Measurements from ENCODE around the gene RPH3AL.
"Not testable (repeated sequence)": the region's sequence is repeated elsewhere in the genome, so short reads cannot be mapped to it uniquely, and the experiment has no call there.

The RPH3AL gene

DNA sequence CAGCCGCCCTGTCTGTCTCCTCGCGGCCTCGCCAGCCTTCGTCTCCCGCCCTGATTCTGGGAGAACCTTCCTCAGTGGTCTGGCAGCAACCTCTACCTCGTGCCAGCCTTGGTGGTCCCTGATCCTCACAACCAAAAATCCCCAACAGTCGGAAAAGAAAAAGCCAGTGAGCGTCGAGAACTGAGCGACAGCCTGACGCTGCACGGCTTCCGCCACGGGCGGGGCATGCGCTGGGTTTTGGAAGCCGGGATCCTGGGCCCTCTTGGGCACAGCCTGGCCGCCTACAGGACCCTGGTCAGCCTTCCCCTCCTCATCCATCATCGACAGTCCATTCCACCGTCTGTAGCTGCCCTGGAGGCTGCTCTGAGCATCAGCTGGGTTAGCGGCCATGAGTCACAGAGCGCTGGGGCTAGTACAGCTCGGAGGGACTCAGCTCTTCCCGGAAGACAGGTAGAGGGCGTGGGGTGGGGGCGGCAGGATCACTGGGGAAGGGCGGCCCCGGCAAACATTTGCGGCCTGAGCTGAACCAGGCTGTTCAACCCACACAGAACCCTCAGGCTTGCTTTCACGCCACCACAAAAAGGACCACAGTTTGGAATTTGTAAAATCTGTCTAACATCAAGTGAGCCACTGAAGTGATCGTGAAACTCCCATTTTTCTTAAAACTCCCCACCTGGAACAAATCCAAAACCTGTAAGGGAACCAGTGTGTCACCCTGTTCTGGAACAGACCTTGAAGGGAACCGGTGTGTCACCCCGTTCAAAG is 115.8 kb downstream of the RPH3AL start:
- TF ChIP-seq, protein P1, sequence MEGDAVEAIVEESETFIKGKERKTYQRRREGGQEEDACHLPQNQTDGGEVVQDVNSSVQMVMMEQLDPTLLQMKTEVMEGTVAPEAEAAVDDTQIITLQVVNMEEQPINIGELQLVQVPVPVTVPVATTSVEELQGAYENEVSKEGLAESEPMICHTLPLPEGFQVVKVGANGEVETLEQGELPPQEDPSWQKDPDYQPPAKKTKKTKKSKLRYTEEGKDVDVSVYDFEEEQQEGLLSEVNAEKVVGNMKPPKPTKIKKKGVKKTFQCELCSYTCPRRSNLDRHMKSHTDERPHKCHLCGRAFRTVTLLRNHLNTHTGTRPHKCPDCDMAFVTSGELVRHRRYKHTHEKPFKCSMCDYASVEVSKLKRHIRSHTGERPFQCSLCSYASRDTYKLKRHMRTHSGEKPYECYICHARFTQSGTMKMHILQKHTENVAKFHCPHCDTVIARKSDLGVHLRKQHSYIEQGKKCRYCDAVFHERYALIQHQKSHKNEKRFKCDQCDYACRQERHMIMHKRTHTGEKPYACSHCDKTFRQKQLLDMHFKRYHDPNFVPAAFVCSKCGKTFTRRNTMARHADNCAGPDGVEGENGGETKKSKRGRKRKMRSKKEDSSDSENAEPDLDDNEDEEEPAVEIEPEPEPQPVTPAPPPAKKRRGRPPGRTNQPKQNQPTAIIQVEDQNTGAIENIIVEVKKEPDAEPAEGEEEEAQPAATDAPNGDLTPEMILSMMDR (IDR thresholded peaks at IDR 0.05; ENCODE audit: poor library complexity, severe bottlenecking), result no peak
- no peak overlapping the region for H3K27ac ChIP-seq (ENCODE audit: poor library complexity, severe bottlenecking)
- no peaks in the 10 kb centered on the region for H3K36me3 ChIP-seq (ENCODE audit: low read depth)
- H3K27me3 ChIP-seq (ENCODE audit: insufficient read depth, poor library complexity, severe bottlenecking), result no peaks in the 10 kb centered on the region
- ATAC-seq (ENCODE audit: low read depth), result no peak
- H3K4me3 ChIP-seq (ENCODE audit: severe bottlenecking), result no peak overlapping the region
- H3K9me3 ChIP-seq (ENCODE audit: severe bottlenecking), result no peaks in the 10 kb centered on the region
- H3K4me1 ChIP-seq (ENCODE audit: insufficient read depth, poor library complexity, severe bottlenecking), result no peaks in the 10 kb centered on the region
- DNase-seq (ENCODE audit: low spot score), result peak; percentile 29

DNA sequence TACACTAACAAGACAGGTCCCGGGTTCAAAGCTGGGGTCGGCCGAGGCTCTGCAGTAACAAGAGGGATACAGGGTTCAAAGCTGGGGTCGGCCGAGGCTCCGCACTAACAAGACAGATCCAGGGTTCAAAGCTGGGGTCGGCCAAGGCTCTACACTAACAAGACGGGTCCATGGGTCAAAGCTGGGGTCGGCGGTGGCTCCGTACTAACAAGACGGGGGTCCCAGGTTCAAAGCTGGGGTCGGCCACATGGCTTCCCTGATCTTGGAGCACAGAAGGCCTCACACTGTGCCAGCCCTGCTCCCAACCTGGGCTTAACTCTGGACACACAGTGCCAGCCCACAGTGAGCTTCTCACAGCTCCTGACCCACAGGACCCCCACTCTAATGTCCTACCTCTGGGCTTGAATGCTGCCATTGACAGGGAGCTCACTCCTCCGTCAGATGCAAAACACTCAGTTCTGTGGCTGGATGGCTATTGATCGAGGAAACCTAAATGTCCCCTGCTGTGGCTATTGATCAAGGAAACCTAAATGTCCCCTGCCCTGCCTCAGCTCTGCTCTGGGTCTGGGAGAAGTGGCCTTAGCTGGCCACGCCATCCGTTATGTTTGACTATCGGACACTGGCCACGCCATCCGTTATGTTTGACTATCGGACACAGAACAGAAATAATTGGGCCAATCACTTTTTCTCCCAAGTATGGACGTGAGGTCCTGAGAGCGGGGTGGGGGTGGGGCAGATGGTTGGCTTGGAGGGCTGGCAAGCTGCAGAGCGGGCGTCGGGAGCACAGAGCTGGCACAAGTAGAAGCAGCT is 116.6 kb downstream of the RPH3AL start:
- H3K4me3 ChIP-seq (ENCODE audit: severe bottlenecking), result no peak overlapping the region
- ATAC-seq (ENCODE audit: low read depth), result no peak
- no peaks in the 10 kb centered on the region for H3K4me1 ChIP-seq (ENCODE audit: insufficient read depth, poor library complexity, severe bottlenecking)
- H3K27ac ChIP-seq (ENCODE audit: poor library complexity, severe bottlenecking), result no peak overlapping the region
- no peaks in the 10 kb centered on the region for H3K27me3 ChIP-seq (ENCODE audit: insufficient read depth, poor library complexity, severe bottlenecking)
- TF ChIP-seq, protein P1 (IDR thresholded peaks at IDR 0.05; ENCODE audit: poor library complexity, severe bottlenecking), result no peak
- H3K36me3 ChIP-seq (ENCODE audit: low read depth), result no peaks in the 10 kb centered on the region
- DNase-seq (ENCODE audit: low spot score), result peak; percentile 40
- no peaks in the 10 kb centered on the region for H3K9me3 ChIP-seq (ENCODE audit: severe bottlenecking)

DNA sequence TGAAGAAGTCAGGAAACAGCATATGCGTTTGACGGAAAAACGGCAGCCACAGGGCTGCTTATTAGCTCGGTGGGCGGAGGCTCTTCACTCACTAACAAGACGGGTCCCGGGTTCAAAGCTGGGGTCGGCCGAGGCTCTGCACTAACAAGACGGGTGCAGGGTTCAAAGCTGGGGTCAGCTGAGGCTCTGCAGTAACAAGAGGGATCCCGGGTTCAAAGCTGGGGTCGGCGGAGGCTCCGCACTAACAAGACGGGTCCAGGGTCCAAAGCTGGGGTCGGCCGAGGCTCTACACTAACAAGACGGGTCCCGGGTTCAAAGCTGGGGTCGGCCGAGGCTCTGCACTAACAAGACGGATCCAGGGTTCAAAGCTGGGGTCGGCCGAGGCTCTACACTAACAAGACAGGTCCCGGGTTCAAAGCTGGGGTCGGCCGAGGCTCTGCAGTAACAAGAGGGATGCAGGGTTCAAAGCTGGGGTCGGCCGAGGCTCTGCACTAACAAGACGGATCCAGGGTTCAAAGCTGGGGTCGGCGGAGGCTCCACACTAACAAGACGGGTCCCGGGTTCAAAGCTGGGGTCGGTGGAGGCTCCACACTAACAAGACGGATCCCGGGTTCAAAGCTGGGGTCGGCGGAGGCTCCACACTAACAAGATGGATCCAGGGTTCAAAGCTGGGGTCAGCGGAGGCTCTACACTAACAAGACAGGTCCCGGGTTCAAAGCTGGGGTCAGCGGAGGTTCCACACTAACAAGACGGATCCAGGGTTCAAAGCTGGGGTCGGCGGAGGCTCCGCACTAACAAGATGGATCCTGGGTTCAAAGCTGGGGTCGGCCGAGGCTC is 117.4 kb downstream of the RPH3AL start:
- not testable (repeated sequence) for ATAC-seq (ENCODE audit: low read depth); H3K4me1 ChIP-seq (ENCODE audit: insufficient read depth, poor library complexity, severe bottlenecking); H3K27ac ChIP-seq (ENCODE audit: poor library complexity, severe bottlenecking); H3K36me3 ChIP-seq (ENCODE audit: low read depth); H3K9me3 ChIP-seq (ENCODE audit: severe bottlenecking); H3K4me3 ChIP-seq (ENCODE audit: severe bottlenecking); H3K27me3 ChIP-seq (ENCODE audit: insufficient read depth, poor library complexity, severe bottlenecking)
- peak; percentile 25 for DNase-seq (ENCODE audit: low spot score)

DNA sequence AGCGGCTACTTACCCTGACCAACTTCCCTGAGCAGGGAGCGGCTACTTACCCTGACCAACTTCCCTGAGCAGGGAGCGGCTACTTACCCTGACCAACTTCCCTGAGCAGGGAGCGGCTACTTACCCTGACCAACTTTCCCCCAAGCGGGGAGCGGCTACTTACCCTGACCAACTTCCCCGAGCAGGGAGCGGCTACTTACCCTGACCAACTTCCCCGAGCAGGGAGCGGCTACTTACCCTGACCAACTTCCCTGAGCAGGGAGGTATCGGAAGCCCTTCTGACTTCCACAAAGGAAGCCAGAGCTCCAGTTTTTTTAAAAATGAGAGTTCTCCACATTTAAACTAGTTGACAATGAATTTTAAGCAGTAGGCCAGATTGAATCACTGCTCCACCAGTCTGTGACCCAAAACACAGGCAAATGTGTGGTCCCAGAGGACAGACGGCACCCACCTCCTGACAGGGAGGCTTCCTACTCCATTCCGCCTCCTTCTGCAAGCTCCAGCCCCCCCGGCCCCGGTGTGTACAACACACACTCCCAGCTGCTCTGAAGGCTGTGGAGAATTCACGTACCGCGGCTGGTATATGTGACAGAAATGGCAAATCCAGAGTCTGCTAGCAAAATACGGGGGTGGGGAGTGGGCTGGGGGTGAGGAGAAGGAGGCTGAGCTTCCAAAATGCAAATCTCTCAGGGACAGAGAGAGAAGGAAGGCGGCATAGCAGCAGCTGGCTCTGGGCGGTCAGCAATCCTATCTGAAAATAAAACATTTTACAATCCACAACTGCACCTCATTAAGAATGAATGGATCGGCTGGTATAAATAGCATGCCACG is 118.2 kb downstream of the RPH3AL start:
- not testable (repeated sequence) for H3K9me3 ChIP-seq (ENCODE audit: severe bottlenecking); H3K27ac ChIP-seq (ENCODE audit: poor library complexity, severe bottlenecking); ATAC-seq (ENCODE audit: low read depth); H3K4me3 ChIP-seq (ENCODE audit: severe bottlenecking); H3K4me1 ChIP-seq (ENCODE audit: insufficient read depth, poor library complexity, severe bottlenecking); H3K27me3 ChIP-seq (ENCODE audit: insufficient read depth, poor library complexity, severe bottlenecking); H3K36me3 ChIP-seq (ENCODE audit: low read depth)
- DNase-seq (ENCODE audit: low spot score), result peak; percentile 46

DNA sequence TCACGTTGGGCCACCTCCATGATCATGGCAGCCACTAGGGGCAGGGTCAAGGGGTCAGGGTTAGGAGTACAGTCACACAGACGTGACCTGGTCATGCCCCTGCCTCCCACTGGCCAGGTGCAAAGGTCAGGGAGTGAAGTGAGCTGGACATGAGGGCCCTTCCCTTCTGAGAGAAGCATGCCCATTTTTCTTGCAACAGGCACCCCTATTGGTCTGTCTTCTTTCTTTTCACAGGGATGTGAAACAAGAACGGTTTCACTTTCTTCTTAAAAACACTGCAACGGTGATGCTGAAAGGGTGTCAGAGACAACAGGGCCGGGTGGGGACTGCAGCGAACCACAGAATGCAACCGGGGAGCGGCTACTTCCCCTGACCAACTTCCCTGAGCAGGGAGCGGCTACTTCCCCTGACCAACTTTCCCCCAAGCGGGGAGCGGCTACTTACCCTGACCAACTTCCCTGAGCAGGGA is 119.1 kb downstream of the RPH3AL start:
- DNase-seq (ENCODE audit: low spot score) (peak; percentile 26), ATAC-seq (ENCODE audit: low read depth) (no peak)
- TF ChIP-seq, protein P1 (IDR thresholded peaks at IDR 0.05; ENCODE audit: poor library complexity, severe bottlenecking), result no peak
- H3K36me3 ChIP-seq (ENCODE audit: low read depth), result no peaks in the 10 kb centered on the region
- H3K9me3 ChIP-seq (ENCODE audit: severe bottlenecking), result no peaks in the 10 kb centered on the region
- no peaks in the 10 kb centered on the region for H3K27me3 ChIP-seq (ENCODE audit: insufficient read depth, poor library complexity, severe bottlenecking)
- no peak overlapping the region for H3K27ac ChIP-seq (ENCODE audit: poor library complexity, severe bottlenecking)
- no peaks in the 10 kb centered on the region for H3K4me1 ChIP-seq (ENCODE audit: insufficient read depth, poor library complexity, severe bottlenecking)
- no peak overlapping the region for H3K4me3 ChIP-seq (ENCODE audit: severe bottlenecking)
